HG03460 (cell line): Measurements from ENCODE around the gene EMC9.

Experiments
- ATAC-seq: cut with Tn5 transposase; IDR thresholded peaks from one replicate; pipeline ENCODE4 v1.9.1; 2021; ENCODE audit not compliant: unreplicated experiment

Gene EMC9

DNA sequence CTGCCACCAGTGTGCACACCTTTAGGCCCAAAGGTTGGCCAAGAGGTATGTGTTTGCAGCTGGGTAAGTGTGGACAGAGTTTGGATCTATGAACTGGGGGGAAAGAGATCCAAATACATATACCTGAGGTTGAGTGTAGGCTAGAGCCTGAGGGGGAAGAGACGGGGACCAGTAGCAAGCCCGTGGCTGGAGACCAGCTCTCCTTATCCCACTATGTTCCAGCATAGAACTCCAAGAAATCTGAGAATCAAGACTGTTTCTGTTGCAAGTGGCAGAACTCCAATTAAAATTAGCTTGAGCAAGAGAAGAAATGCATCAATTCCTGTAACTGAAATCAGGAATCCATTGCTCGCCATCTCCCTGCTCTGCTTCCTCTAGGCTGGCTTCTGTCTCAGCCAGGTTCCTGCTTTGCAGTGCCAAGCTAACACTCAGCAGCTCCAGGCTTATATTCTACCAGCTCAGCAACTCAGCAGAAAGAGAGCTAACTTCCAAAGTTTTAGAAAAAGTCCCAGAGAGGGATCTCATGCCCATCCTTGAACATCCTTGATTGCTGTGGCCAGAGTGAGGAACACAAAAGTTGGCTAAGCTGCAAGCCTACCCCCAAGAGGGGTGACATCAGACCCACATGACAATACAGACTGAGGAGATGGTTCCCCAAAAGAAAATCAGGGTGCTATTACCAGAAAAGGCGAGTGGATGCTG, 48.7 kb downstream of the EMC9 start:
- ATAC-seq: no peak

DNA sequence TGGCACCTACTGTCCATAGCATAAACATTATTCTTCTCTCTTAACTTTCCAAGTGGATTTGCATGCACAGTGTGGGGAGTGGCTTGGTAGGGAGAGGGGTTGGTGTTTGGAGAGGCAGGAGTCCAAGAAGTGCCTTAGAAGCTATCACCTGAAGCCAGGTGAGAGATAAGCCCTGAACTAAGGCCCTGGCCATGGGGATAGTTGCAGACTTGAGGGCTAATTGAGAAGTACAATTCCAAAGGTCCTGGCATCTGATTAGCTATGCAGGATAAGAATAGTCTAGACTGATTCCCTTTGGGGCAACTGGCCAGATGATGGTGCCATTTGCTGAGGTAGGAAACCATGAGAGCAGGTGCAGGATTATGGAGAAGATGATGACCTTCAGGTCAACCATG, 49.3 kb downstream of the EMC9 start:
- ATAC-seq: no peak

DNA sequence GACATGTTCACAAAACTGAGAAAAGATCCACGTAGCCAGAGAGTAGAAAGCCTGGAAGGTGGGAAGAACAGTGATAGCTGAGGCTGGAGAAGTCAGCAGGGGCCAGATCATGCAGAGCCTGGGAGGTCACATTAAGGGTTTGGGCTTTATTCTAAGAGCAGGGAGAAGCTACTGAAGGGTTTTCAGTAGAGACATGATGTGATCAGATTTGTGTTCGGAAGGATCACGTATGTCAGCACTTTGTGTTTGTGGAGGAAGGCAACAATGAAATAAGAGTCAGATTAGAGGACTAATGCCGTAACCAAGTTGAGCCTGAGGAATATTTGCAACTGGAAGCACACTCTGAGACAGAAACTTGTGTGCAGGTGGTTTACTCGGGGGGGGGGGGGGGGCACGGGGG, 51.5 kb downstream of the EMC9 start:
- no peak for ATAC-seq
